HG03342 (cell line): Measurements from ENCODE around the gene OR8S1.
"Not testable (repeated sequence)": the region's sequence is repeated elsewhere in the genome, so short reads cannot be mapped to it uniquely, and the experiment has no call there.

Experiments
- ATAC-seq: cut with Tn5 transposase; IDR thresholded peaks from one replicate; pipeline ENCODE4 v1.9.1; 2021; ENCODE audit warnings: mild to moderate bottlenecking, moderate library complexity; ENCODE audit not compliant: unreplicated experiment

OR8S1 gene

DNA sequence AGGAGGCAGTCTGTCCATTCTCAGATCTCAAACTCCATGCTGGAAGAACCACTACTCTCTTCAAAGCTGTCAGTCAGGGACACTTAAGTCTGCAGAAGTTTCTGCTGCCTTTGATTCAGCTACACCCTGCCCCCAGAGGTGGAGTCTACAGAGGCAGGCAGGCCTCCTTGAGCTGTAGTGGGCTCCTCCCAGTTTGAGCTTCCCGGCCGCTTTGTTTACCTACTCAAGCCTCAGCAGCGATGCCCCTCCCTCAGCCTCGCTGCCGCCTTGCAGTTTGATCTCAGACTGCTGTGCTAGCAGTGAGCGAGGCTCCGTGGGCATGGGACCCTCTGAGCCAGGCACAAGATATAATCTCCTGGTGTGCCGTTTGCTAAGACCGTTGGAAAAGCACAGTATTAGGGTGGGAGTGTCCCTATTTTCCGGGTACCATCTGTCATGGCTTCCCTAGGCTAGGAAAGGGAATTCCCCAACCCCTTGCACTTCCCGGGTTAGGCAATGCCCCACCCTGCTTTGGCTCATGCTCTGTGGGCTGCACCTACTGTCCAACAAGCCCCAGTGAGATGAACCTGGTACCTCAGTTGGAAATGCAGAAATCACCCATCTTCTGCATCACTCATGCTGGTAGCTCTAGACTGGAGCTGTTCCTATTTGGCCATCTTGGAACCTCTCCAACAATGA, 28.4 kb downstream of the OR8S1 start:
- not testable (repeated sequence) for ATAC-seq

DNA sequence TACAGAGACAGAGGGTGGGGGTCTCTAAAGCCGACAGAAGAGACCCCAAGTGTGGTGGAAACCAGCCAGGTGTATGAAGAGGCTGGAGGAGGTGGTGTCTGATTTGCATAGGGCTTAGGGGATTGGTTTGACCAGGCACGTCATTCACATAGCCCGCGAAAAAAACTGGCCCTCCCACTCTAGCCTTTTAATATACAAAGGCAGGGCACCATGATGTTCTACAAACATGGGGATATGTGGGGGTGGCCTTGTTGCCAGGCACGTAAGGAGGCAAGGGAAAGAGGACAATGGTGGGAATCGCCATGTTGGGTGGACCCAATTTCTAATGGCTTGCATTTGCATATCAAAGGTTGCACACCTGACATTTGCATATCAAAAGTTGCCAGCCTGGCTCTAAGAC, 31.2 kb downstream of the OR8S1 start:
- ATAC-seq: no peak

DNA sequence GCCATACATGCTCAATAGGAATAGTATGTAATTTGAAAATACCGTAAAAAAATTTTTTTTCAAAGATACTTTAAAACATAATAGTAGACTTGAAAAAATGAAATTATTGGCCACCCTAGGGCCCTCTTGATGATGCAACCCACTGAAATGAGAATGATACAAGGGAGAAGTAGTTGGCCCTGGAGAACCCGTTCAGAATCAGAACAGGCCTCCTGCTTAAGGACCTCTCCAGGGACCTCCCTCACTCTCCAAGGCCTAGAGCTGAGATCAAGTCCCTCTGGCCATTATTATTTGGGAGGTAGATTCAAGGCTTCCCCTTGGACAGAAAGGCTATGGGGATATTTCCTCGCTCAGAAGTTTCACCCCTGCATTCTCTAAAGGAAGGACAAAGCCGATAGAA, 32.5 kb downstream of the OR8S1 start:
- no peak for ATAC-seq

DNA sequence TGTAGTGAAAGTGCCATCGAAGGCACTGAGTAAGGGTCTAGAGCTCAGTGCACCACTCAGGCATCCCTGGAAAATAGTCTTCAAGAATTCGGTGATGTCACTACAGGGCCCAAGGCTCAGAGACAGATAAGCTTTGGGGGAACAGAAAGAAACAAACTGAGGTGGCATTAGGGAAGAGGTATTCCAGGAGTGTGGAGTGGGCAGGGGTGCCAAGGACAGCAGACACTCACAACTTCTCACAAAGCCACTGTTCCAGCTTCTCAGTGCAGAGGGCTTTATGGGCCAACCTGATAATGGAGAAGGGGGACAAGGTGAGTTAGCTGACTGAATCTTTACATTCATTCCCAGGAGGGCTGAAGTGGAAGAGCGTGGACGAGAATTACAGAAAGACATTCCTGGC, 42.3 kb downstream of the OR8S1 start:
- ATAC-seq: no peak

DNA sequence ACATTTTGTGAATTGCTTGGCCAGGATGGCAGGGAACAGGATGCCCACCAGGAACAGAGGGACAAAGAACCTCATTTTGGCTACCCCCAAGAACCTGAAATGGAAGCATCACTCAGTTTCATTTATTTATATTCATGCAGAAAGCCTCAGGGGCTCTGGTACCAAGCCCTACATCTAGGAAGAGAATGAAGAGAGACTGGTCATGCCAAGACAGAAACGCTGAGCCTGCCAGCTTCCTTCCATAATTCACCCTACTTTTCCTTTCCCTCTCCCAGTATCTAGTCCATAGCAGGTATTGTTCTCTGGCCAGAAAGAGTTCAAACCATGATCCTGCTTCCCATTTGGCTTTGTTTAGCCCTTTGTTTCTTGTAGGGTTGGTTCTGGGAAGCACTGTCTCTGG, 44.5 kb downstream of the OR8S1 start, which contains the start of gene LALBA:
LALBA (minus strand) TSS at position 101 of the 400 bp plus-strand sequence; CDS start at position 75, 26 bp downstream.
- no peak for ATAC-seq

DNA sequence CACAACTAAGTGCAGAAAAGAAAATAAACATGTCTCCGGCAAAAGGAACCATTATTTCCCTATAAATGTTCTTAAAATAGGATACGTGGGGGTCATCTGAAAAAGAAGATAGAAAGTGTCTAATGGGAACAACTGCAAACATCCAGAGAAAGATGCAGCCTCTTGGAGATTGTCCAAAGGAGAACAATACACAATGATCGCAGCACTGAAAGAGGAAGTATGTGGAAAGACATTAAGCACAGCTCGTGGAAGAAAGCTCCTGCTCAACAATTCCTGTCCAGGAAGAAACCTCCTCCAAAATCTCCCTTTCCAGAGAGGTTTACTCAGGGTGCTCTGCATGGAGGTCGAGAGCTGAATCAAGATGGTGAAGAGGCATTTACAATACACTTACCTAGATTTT, 46.9 kb downstream of the OR8S1 start:
- ATAC-seq: no peak
